GM03348 (cell line): Measurements from ENCODE around the gene ATRNL1.

Source experiments
- DNase-seq: peaks from one replicate; pipeline ENCODE4 v3.0.0; 2012; ENCODE audit warnings: low spot score

The ATRNL1 gene

DNA sequence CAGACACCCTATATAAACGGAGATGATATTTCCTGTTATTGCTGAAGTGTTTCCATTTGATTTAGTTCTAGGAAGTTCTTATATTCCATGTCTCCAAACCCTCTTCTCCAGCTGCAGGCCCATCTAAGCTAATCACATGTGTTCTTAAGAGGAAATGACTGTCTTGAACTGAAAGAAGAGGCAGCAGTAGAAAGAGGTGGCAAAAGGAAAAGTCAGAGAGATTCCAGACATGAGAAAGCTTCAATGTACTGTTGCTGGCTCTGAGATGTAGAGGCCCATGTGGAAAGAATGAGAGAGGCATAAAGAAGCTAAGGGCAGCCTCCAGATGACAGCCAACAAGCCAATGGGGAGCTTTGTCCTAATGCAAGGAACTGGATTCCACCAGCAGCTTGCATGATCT is 892.6 kb downstream of the ATRNL1 start:
- no peak for DNase-seq

GRCh38 chr10:115988380-115988779 is 895.2 kb downstream of the ATRNL1 start:
- no peak for DNase-seq

DNA sequence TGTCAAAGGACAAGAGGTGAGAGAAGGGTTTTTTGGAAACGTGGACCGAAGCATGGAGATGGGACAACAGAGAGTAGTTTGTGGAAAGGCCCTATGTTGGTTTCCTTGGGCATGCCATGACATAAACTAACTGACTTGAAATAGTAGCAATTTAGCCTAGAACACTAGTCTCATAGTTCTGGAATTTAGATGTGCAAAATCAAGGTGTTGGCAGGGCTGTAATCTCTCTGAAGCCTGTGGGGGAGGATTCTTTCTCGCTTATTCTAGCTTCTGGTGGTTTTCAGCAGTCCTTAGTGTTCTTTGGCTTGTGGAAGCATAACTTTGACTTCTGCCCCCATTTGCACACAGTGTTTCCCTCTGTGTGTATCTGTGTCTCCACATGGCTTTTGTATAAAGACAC is 896.5 kb downstream of the ATRNL1 start:
- no peak for DNase-seq

DNA sequence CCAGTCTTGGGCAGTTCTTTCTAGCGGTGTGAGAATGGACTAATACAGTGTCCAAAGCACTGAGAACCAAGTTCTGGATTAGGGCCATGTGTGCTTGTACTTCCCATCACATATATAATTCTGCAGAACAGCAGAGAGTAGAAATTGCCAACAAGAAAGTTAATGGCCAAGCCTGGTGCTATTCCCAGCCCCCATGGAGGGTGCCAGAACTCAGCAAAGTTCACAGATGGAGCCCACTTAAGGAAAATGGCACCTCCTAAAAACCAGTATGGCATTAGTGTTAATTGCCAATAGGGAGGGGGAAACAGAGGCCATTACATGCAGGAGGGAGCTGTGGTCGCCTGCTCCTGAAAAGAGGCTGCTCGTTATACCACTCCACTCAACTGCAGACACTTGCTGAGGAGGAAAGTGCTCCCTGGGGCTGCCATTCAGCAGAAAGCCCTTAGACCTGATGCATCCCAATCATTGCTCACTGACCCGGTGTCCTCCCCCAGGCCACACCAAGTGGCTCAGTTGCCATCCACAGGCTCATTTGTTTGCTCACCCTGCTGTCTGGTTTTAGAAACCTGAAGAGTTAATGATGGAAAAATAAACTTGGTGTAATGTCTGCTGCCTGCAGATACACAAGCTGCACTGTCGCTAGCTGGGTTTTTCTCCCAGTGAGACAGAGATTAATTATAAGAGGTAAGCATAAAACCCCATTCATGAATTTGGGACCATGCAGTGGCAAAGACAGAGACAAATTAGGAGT is 899.2 kb downstream of the ATRNL1 start:
- DNase-seq, result no peak

DNA sequence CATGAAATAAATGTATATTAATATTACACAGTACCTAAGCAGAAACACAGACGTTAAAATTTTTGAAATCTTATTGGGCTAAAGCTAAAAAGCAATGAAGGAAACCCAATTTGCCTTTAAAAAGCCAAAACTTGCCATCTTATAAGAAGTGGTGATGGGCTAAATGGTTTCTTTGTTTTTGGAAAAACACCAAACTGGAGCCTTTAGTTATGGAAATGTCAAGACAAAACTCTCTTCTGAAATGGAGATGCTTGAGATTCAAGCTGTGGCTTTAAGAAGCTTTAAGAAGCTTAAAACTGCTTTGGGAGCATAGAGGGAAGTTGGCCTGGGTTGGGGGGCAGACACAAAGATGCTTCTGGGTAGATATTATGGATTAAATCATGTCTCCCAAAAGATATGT is 902.9 kb downstream of the ATRNL1 start:
- DNase-seq, result no peak

DNA sequence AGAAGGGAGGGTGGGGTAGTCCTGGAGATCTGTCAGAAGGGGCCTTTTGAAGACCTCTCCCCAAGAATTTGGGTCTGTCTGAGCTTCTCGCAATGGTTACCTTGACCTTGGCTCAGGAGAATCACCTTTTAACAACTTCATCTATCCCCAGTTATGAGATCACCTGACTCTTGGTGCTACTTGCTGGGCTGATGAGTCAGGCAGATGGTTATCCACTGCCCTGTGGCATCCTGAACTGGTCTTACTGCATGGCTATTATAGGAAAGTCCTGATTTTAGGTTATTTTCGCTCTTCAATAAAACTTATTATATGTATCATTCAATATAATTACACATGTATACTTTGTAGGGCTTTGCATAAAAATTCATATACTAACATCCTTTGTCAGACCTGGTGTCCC is 905.1 kb downstream of the ATRNL1 start:
- DNase-seq, result no peak
